Right hindlimb (tissue), 1 donor: Measurements from ENCODE around the gene NFKBIA.
"Not testable (repeated sequence)": the region's sequence is repeated elsewhere in the genome, so short reads cannot be mapped to it uniquely, and the experiment has no call there.

Experiments
- DNase-seq: peaks from one replicate; pipeline ENCODE4 v3.0.0-alpha.2; 2018

NFKBIA gene

GRCh38 chr14:35366521-35366976 lies 38.0 kb downstream of the NFKBIA start:
- DNase-seq = no peak

- DNase-seq = no peak
Observed at GRCh38 chr14:35366056-35366451, 38.5 kb downstream of the NFKBIA start.

GRCh38 chr14:35365130-35366055 lies 39.2 kb downstream of the NFKBIA start:
- no peak for DNase-seq

DNA sequence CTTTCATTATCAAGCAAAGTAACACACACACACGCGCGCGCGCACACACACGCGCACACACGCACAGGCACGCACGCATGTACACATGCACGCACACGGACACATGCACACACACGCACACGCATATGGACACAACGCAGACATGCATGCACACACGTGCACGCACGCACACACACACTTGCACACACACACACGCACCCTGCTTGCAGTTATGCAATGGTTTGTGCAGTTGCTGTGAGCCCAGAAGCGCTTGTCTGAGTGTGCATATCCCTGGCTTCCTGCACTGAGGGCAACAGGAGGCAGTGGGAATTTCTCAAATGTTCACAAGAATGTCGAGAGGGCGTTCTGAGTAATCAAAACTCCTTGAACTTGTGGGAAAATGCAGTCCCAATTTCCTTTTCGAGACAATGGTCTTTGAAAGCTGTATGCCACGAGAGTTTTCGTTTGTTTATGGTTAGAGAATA lies 41.6 kb downstream of the NFKBIA start:
- DNase-seq = no peak

DNA sequence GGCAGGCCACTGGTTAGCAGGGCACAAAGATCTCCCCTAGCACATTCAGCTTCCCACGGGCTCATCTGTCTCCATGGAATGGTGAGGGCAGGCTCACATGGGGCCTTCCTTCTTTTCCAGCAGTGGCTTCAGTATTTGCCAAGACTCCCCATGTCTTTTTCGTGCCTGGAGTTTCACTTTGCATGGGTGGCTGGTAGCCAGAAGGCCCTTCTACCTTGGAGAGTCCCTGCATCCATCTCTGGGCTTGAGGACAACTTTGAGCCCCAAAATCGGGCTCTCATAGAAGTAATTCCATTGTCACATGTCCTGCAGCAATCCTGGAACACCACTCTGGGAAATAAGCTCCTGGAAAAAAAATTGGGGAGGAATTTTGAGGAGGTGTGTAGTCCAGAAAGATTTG lies 42.1 kb downstream of the NFKBIA start:
- DNase-seq = no peak

DNA sequence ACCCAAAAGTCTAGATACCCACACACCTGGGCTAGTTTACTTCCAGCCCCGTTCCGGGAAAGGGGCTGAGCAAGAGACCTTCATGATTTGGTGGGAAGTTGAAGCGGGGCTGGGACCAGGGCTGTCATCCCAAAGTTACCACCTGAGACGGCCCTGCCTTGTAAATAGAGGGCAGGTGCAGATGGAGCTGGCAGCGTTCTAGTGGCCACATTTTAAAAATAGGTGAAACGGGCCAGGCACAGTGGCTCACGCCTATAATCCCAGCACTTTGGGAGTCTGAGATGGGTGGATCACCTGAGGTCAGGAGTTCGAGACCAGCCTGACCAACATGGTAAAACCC lies 43.4 kb downstream of the NFKBIA start:
- DNase-seq = no peak

GRCh38 chr14:35359655-35360054 lies 44.9 kb downstream of the NFKBIA start:
- not testable (repeated sequence) for DNase-seq

DNA sequence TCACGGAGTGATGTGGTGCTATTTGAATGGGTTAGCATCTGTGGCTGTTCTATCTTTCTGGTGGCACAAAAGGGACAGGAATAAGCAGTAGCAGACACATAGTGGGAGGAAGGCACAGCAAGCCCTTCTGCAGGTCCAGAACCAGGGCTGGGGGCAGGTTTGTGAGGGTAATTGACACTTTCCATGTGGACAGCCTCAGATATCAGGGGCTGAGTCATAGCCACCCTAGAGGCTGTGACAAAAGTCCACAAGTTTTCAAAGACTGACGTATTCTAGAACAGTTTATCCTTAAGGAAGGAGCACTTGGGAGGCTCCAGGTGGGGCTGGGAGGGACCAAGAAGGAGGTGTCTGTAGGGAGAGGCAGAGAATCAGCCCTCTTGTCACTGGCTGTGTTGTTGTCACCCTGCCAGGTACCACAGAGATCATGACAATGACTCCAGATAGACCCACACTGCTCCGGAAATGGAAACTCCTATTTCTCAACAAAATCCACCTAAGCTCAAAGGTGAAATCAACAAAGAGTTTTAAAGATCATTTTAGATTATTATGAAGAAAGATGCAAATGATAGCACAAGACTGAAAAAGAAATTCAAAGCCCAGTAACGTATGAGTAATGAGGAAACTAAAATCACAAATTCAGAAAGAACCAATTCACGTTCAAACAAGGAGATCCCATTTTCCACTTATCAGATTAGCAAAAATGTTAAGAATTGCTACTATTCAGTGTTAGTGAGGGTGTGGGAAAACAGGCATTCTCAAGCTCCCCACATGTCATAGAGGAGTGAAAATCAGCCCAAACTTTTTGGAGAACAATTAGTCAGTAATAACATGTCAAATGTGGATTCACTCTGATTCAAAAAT lies 48.3 kb downstream of the NFKBIA start:
- DNase-seq = no peak

- not testable (repeated sequence) for DNase-seq
Observed at GRCh38 chr14:35355235-35355634, 49.3 kb downstream of the NFKBIA start.

DNA sequence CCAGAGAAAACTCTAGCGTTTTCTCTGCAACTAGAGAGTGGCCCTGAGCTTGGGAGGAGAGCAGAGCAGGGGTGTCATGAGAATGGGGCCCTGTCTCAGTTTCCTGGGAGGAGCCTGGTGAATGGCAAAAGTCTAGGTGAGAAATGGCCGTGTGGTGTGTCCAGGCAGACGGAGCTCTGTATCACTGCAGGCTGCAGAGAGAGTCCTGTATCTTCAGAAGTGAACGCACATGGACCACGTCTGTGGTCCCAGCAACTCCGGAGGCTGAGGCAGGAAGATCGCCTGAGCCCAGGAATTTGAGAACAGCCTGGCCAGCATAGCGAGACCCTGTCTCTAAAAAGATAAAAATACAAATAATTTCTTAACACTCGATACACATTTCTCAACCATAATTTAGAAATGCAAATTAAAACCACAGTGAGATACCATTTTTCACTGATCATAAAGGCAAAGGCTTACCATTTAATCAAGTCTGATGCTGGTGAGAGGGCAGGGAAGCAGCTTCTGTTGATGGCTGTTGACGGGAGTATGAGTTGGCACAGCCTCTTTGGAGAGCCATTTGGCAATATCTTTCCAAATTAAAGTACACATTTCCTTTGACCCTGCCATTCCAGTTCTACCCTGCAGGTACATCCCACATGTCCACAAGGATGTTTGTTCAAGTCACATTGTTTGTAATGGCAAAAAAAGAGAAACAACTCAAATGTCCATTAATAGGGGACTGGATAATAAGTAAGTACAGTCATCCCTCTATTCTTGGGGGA lies 51.0 kb downstream of the NFKBIA start:
- no peak for DNase-seq

DNA sequence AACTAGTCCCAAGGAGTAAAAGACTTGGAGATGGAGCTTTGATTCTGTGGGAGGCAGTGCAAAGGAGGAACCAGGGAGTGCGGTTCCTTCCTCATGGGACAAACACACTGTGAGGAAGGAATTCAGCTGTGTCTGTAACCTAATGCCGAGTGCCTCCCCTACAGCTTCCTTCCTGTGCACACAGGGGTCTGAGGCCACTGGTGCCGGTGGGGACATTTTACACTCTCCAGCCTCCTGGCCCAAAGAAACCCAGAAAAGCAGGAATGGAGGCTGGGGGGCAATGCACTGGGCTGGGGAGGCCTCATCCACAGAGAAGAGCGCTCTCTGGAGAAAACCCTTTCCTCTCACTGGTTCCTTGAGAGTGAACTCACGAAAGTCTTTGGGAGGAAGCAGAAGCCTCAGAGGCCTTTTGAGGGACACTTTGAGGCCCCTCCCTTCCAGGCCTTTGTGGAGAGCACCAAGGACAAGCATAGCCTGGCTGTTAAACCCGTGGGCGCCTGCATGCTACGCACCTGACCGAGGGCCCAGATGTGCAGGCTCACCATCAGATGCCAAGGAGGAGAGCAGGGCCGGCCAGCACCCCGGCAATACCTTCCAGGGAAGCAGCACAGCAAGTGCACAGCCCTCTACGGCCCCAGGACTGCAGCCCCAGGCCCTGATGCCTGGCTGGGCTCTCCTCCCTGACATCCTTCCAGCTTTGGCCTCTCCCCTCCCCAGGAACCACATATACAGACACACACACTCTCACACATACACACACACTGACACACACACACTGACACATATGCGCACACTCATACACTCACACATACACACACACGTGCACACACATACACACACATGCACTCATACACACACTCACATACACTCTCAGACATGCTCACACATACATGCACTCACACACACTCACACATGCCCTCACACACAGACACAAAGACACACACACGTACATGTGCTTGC lies 52.0 kb downstream of the NFKBIA start:
- DNase-seq = no peak

GRCh38 chr14:35351897-35352273 lies 52.7 kb downstream of the NFKBIA start:
- DNase-seq = no peak
